NB4 (cell line): ENCODE results near the gene UNK.

ENCODE experiments used
- CTCF ChIP-seq: IDR thresholded peaks from one replicate; pipeline ENCODE4 v1.5.1; 2012; ENCODE audit warnings: low read depth, low read length
- MYC ChIP-seq: IDR thresholded peaks from 2 replicates; pipeline ENCODE4 v1.6.1; 2011; ENCODE audit warnings: low read depth, low read length

GRCh38 chr17:75874323-75875181, 89.9 kb downstream of the UNK start:
- TF ChIP-seq CTCF, result no peak
- TF ChIP-seq MYC, result no peak
